BLaER1 (cell line): ENCODE results near the gene DNAJB1.
"Not testable (repeated sequence)": the region's sequence is repeated elsewhere in the genome, so short reads cannot be mapped to it uniquely, and the experiment has no call there.

ENCODE experiments used
- H3K27ac ChIP-seq: shearing (Covaris generic); formaldehyde crosslinking; 2 replicates; pipeline ENCODE4 v1.8.1; 2022
- H3K27me3 ChIP-seq: shearing (Covaris generic); formaldehyde crosslinking; 2 replicates; pipeline ENCODE4 v1.8.1; 2022
- H3K36me3 ChIP-seq: shearing (Covaris generic); formaldehyde crosslinking; 2 replicates; pipeline ENCODE4 v1.8.1; 2022
- H3K4me1 ChIP-seq: shearing (Covaris generic); formaldehyde crosslinking; 2 replicates; pipeline ENCODE4 v1.8.1; 2022
- H3K4me2 ChIP-seq: shearing (Covaris generic); formaldehyde crosslinking; 2 replicates; pipeline ENCODE4 v1.8.1; 2022
- H3K4me3 ChIP-seq: shearing (Covaris generic); formaldehyde crosslinking; 2 replicates; pipeline ENCODE4 v1.8.1; 2022
- H3K9ac ChIP-seq: shearing (Covaris generic); formaldehyde crosslinking; 2 replicates; pipeline ENCODE4 v1.8.1; 2022
- H3K9me3 ChIP-seq: shearing (Covaris generic); formaldehyde crosslinking; 2 replicates; pipeline ENCODE4 v1.8.1; 2022
- H4K20me1 ChIP-seq: shearing (Covaris generic); formaldehyde crosslinking; 2 replicates; pipeline ENCODE4 v1.8.1; 2022
- Cebpa-rat ChIP-seq: shearing (Covaris generic); IDR thresholded peaks from 2 replicates; pipeline ENCODE4 v1.8.1; 2022

Gene DNAJB1

DNA sequence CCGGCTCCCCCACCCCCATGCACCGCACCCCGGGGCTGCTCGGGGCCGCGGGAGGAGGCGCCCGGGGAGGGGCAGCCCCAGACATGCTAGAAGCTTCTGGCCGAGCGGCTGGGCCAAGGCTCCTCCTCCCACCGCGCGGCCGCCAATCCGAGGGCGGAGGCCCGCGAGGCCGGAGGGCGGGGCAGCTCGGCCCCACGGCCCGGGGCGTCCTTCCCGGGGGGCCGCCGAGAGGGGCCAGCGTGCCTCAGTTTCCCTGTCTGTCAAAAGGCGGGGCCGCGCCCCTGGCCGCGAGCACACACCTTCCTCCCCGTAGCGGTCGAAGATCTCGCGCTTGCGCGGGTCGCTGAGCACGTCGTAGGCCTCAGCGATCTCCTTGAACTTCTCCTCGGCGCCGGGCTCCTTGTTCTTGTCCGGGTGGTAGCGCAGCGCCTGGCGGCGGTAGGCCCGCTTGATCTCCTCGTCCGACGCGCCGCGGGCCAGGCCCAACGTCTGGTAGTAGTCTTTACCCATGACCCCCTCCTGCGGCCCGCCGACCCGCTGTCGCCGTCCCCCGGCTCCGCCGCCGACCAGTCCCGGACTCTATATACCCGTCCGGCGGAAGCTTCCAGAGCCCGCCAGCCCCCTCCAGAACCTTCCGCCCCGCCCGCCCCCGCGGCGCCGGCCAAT, at the start of gene DNAJB1:
Gene DNAJB1, minus strand, starts transcription at position 558 of the 666 bp plus-strand sequence. Its CDS starts 48 bp downstream, at position 510.
- Histone ChIP-seq H3K4me3 (peak within 1 kb of the TSS; percentile 98), H3K4me1 (peaks cover 68% of the 10 kb centered on the region), H3K9me3 (no peaks in the 10 kb centered on the region)

DNA sequence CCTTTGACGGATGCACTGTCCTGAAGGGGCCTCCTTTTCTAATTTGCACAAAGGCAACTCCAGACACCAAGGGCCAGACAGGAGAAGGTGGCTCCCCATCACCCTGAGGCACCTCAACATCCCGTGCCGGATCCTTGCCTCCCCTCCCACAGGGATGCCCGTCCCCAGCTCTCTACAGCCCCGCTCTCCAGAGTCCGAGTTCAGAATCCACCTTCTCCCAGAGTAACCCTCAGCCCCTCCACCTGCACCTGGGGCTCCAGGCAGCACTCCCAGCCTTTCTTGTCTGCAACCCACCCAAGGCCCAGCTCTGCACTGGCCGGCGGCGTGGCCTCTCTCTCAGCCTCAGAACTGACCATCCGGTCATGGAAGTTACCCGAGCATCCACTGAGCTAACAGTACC, 48.9 kb upstream of the DNAJB1 start:
- peak overlapping the region; percentile 47 for H3K4me3 ChIP-seq
- peak overlapping the region; percentile 79 for H3K27ac ChIP-seq
- peaks cover 87% of the 10 kb centered on the region for H3K4me1 ChIP-seq
- peak overlapping the region; percentile 91 for H3K4me2 ChIP-seq
- peak overlapping the region; percentile 43 for H3K9ac ChIP-seq
- TF ChIP-seq Cebpa-rat: no peak
- peaks cover 36% of the 10 kb centered on the region for H3K36me3 ChIP-seq
- H3K27me3 ChIP-seq: no peaks in the 10 kb centered on the region
- H3K9me3 ChIP-seq: no peaks in the 10 kb centered on the region
- H4K20me1 ChIP-seq: peaks cover 82% of the 10 kb centered on the region

More for the DNA sequence above, at the start of gene DNAJB1:
- Histone ChIP-seq H3K36me3 (peaks cover 39% of the 10 kb centered on the region), H3K27me3 (no peaks in the 10 kb centered on the region), H3K4me2 (peak within 1 kb of the TSS; percentile 98), H4K20me1 (peaks cover 52% of the 10 kb centered on the region), H3K9ac (peak within 1 kb of the TSS; percentile 98), H3K27ac (peak within 1 kb of the TSS; percentile 96)
- TF ChIP-seq Cebpa-rat: no peak

DNA sequence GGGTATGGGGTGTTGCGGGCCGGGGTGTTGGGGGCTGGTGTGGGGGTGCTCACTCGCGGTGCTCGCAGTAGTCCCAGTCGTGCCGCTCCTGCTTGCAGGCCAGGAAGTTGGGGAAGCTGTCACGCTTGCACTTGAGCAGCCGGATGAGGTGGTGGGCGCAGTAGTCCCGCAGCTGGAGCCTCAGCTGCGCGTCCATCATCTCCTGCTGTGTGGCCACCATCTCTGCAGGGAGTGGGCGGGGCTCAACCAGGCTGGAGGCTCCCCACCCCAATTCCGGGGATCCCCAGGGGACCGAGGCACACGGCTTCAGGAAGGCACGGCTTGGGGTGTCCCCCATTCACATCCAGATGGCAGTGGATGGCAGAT, 48.5 kb upstream of the DNAJB1 start:
- Histone ChIP-seq H3K27ac (peak overlapping the region; percentile 79), H3K9ac (peak overlapping the region; percentile 43), H3K4me2 (peak overlapping the region; percentile 91), H3K4me1 (peaks cover 90% of the 10 kb centered on the region), H3K27me3 (no peaks in the 10 kb centered on the region), H3K36me3 (peaks cover 36% of the 10 kb centered on the region), H3K4me3 (peak overlapping the region; percentile 47), H4K20me1 (peaks cover 86% of the 10 kb centered on the region), H3K9me3 (no peaks in the 10 kb centered on the region)
- TF ChIP-seq Cebpa-rat: no peak

DNA sequence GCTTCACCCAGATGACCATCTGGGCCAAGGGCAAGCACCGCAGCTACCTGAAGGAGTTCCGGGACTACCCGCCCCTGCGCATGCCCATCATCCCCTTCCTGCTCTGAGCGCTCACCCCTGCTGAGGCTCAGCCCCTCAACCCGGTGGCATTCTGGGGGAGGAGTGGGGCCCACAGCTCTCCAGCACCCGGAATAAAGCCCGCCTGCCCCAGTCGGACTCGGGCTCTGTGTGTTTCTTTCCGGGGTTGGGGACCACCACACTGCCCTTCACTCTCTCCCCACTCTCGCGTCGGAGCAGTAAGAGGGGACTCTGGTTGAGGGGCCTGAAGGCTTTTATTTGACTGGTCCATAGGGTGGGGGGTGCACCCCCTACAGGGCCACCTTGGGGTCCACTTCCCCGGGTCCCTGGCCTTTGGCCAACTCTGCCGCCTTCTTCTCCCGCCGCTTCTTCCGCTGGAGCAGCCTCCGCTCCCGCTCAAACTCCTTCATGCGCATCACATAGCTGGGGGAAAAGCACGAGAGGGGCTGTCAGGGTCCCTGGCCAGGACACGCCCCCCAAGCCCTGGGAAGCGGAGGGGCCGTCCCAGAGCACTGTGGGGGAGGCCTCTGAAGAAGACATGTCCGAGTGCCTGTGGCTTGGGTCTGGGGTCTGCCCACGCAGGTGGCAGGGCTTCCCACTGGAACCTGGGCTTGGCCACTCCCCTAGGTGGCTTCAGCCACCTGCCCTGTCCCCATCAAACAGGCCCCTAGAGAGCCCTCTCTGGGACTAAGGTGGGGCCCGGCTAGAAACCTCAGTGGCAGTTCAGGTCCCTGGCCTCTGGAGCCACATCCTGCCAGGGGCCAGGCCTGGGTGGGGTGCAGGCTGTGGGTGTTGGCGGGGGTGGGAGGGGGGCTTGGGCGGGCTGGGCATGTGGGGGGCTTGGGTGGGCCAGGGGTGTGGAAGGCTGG, 47.8 kb upstream of the DNAJB1 start:
- Histone ChIP-seq H4K20me1 (peaks cover 88% of the 10 kb centered on the region), H3K4me1 (peaks cover 93% of the 10 kb centered on the region), H3K27me3 (no peaks in the 10 kb centered on the region), H3K9me3 (no peaks in the 10 kb centered on the region), H3K9ac (peak overlapping the region; percentile 65), H3K4me3 (peak overlapping the region; percentile 55), H3K4me2 (peak overlapping the region; percentile 95), H3K27ac (peak overlapping the region; percentile 89), H3K36me3 (peaks cover 36% of the 10 kb centered on the region)
- TF ChIP-seq Cebpa-rat: no peak

- H3K36me3 ChIP-seq: peaks cover 36% of the 10 kb centered on the region
- H3K9ac ChIP-seq: peak overlapping the region; percentile 65
- H3K4me2 ChIP-seq: peak overlapping the region; percentile 95
- peaks cover 93% of the 10 kb centered on the region for H3K4me1 ChIP-seq
- H3K27ac ChIP-seq: peak overlapping the region; percentile 89
- peak overlapping the region; percentile 55 for H3K4me3 ChIP-seq
- H4K20me1 ChIP-seq: peaks cover 88% of the 10 kb centered on the region
- no peaks in the 10 kb centered on the region for H3K9me3 ChIP-seq
- H3K27me3 ChIP-seq: no peaks in the 10 kb centered on the region
- TF ChIP-seq Cebpa-rat: no peak
These were observed 47.1 kb upstream of the DNAJB1 start for GRCh38 chr19:14565298-14565679.

GRCh38 chr19:14564652-14565297, 46.6 kb upstream of the DNAJB1 start:
- not testable (repeated sequence) for H3K9me3 ChIP-seq, H3K27me3 ChIP-seq
- Histone ChIP-seq H3K9ac (peak overlapping the region; percentile 65), H3K36me3 (peaks cover 34% of the 10 kb centered on the region), H3K4me1 (peaks cover 94% of the 10 kb centered on the region), H3K4me2 (peak overlapping the region; percentile 95), H4K20me1 (peaks cover 91% of the 10 kb centered on the region), H3K4me3 (peak overlapping the region; percentile 55), H3K27ac (peak overlapping the region; percentile 89)

GRCh38 chr19:14563989-14564651, 45.9 kb upstream of the DNAJB1 start:
- Histone ChIP-seq H3K27ac (peak overlapping the region; percentile 87), H3K9ac (no peak overlapping the region), H4K20me1 (peaks cover 89% of the 10 kb centered on the region), H3K9me3 (no peaks in the 10 kb centered on the region), H3K4me1 (peaks cover 94% of the 10 kb centered on the region), H3K4me2 (peak overlapping the region; percentile 95), H3K27me3 (no peaks in the 10 kb centered on the region), H3K36me3 (peaks cover 28% of the 10 kb centered on the region), H3K4me3 (no peak overlapping the region)
- TF ChIP-seq Cebpa-rat: peak; percentile 63; the same call in 1 of the 2 replicates

DNA sequence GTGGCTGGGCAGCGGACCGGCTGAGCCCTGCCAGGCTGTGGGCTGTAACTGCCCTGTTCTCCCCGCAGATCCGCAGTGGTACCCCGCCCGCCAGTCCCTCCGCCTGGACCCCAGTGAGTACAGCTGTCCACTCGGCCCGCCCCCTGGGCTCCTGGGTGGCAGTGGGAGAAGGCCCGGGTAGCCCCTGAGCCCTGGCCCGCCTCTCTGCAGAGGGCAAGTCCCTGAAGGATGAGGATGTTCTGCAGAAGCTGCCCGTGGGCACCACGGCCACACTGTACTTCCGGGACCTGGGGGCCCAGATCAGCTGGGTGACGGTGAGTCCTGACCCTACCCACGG, 45.4 kb upstream of the DNAJB1 start:
- TF ChIP-seq Cebpa-rat: no peak
- Histone ChIP-seq H3K27ac (peak overlapping the region; percentile 87), H3K4me3 (no peak overlapping the region), H3K9ac (0 out of 2 replicates have a peak overlapping the region, but pooled peaks have one; percentile 74), H3K4me2 (peak overlapping the region; percentile 86), H3K27me3 (no peaks in the 10 kb centered on the region), H3K9me3 (no peaks in the 10 kb centered on the region), H4K20me1 (peaks cover 89% of the 10 kb centered on the region), H3K36me3 (peaks cover 23% of the 10 kb centered on the region), H3K4me1 (peaks cover 94% of the 10 kb centered on the region)
